Fibroblast of lung (primary cell): ENCODE measurements around the gene ZSCAN21. TPM values are rescaled to one million over a fixed set of nuclear protein-coding genes. Genes with fewer than 3 reads are reported as not detected.
A peak's percentile ranks its signal among the peaks of the same experiment; 100 is the strongest.

ENCODE experiments used
- DNase-seq, 2 donors: peaks; one replicate each; pipeline versions ENCODE4 v3.0.0 to v3.0.0-alpha.2; 2010; ENCODE audit warnings: low read depth in 2 of 2
- H2AFZ ChIP-seq: 2 replicates; pipeline ENCODE4 v1.5.1; 2012; ENCODE audit warnings: low read length, control low read depth, inconsistent platforms
- H3K27ac ChIP-seq: 2 replicates; pipeline ENCODE4 v1.5.1; 2011; ENCODE audit warnings: low read length, control low read depth; ENCODE audit not compliant: insufficient read depth
- H3K27me3 ChIP-seq: 2 replicates; pipeline ENCODE4 v1.5.1; 2011; ENCODE audit warnings: mild to moderate bottlenecking, low read length; ENCODE audit not compliant: control insufficient read depth, insufficient read depth
- H3K36me3 ChIP-seq: 2 replicates; pipeline ENCODE4 v1.5.1; 2011; ENCODE audit warnings: low read length; ENCODE audit not compliant: control insufficient read depth, insufficient read depth
- H3K4me1 ChIP-seq: 2 replicates; pipeline ENCODE4 v1.5.1; 2011; ENCODE audit warnings: low read length; ENCODE audit not compliant: control insufficient read depth, insufficient read depth; ENCODE audit errors: extremely low read depth
- H3K4me2 ChIP-seq: 2 replicates; pipeline ENCODE4 v1.5.1; 2011; ENCODE audit warnings: low read length, control low read depth; ENCODE audit not compliant: insufficient read depth; ENCODE audit errors: extremely low read depth
- H3K4me3 ChIP-seq, 4 experiments: fragments of 200-600 bp in 1 of 4; sonication (generic) in 1 of 4; replicated peaks in 1 of 4; 2 replicates each; pipeline ENCODE4 v1.5.1; 2011 to 2016; ENCODE audit warnings: low read length in 4 of 4, low read depth in 3 of 4, mild to moderate bottlenecking in 3 of 4, control low read depth in 2 of 4, inconsistent platforms in 1 of 4, mixed read lengths in 1 of 4; ENCODE audit not compliant: insufficient read depth in 1 of 4; ENCODE audit errors: control extremely low read depth in 1 of 4
- H3K79me2 ChIP-seq: 2 replicates; pipeline ENCODE4 v1.5.1; 2012; ENCODE audit warnings: mild to moderate bottlenecking, low read length, inconsistent platforms; ENCODE audit not compliant: control insufficient read depth, insufficient read depth
- H3K9ac ChIP-seq: 2 replicates; pipeline ENCODE4 v1.5.1; 2011; ENCODE audit warnings: mild to moderate bottlenecking, low read length, control low read depth; ENCODE audit not compliant: insufficient read depth
- H3K9me3 ChIP-seq: 2 replicates; pipeline ENCODE4 v1.5.1; 2012; ENCODE audit warnings: low read depth, low read length; ENCODE audit not compliant: control insufficient read depth, insufficient read depth
- H4K20me1 ChIP-seq: 2 replicates; pipeline ENCODE4 v1.5.1; 2011; ENCODE audit warnings: low read length; ENCODE audit not compliant: control insufficient read depth, insufficient read depth; ENCODE audit errors: extremely low read depth
- CTCF ChIP-seq, 2 donors: IDR thresholded peaks in 1 of 2; conservative IDR thresholded peaks in 1 of 2; 1 replicate in 1 of 2; 2 replicates in 1 of 2; pipeline ENCODE4 v1.5.1; 2011 to 2012; ENCODE audit warnings: low read length in 2 of 2, control low read depth in 1 of 2, inconsistent platforms in 1 of 2, low read depth in 1 of 2, mild to moderate bottlenecking in 1 of 2
- EZH2 ChIP-seq: IDR thresholded peaks from 2 replicates; pipeline ENCODE4 v1.5.1; 2012; ENCODE audit warnings: low read length, control low read depth, mild to moderate bottlenecking; ENCODE audit errors: missing control alignments
- polyA plus RNA-seq, 2 donors: library from polyadenylated mRNA; depleted of rRNA in 1 of 2; stranded (reverse) in 1 of 2; unstranded in 1 of 2; fragments of >200 nt; gene quantifications; 2 replicates each; pipeline ENCODE4 v1.2.1, GENCODE V29; 2011 to 2012; ENCODE audit warnings: missing spikeins in 1 of 2
- total RNA-seq: library from RNA; depleted of rRNA; stranded (reverse); fragments of >200 nt; gene quantifications from 2 replicates; pipeline ENCODE4 v1.2.1, GENCODE V29; 2014

ZSCAN21 gene
- total and polyA plus RNA-seq, 2 donors (not counting 1 experiment from before 2014, with no cell fraction given), result 11.1 to 11.3 TPM

DNA sequence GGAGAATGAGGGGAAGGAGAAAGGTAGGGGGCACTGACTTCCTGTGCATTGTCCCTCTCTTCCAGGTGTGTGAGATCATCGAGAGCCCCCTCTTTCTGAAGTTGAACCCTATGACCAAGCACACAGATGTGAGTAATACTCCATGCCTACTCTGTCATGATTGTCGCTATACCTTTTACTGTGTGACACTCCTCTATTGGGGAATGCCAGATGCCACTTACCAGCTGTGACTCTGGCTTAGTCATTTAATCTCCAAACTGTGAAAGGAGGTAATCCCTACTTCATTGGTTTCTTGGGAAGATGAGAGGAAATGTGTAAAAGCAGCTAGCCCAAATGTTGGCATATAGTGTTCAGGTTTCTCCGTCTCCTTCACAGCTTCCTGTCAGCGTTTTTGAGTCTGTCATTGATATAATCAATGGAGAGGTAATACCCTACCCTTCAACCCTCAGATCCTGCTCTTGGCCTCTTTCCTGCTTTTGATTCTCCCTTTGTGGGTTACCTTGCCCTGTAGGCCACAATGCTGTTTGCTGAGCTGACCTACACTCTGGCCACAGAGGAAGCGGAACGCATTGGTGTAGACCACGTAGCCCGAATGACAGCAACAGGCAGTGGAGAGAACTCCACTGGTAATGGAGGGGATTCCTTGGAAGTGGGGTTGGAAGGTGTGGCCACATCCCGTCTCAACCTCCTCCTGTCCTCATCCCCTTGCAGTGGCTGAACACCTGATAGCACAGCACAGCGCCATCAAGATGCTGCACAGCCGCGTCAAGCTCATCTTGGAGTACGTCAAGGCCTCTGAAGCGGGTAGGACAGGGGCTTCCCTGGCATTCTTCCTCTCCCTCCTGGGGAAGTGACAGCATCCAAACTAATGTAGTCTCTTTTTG is 41.2 kb downstream of the ZSCAN21 start:
- Histone ChIP-seq H3K27ac (peak overlapping the region; percentile 34), H2AFZ (no peak overlapping the region), H3K9ac (no peak overlapping the region), H3K9me3 (no peaks in the 10 kb centered on the region), H3K4me1 (peaks cover 27% of the 10 kb centered on the region), H3K79me2 (peaks cover 27% of the 10 kb centered on the region), H3K36me3 (peaks cover 42% of the 10 kb centered on the region), H3K4me2 (peak overlapping the region; percentile 15), H3K27me3 (no peaks in the 10 kb centered on the region), H3K4me3 (no peak overlapping the region), H4K20me1 (no peaks in the 10 kb centered on the region)
- TF ChIP-seq CTCF (conservative IDR thresholded peaks at IDR 0.05 in 1 of 2, IDR thresholded peaks at IDR 0.05 in 1 of 2; ENCODE audit: low read depth in 1 of 2, low read length in 2 of 2), result no peak
- TF ChIP-seq EZH2, result no peak
- no peak for DNase-seq

DNA sequence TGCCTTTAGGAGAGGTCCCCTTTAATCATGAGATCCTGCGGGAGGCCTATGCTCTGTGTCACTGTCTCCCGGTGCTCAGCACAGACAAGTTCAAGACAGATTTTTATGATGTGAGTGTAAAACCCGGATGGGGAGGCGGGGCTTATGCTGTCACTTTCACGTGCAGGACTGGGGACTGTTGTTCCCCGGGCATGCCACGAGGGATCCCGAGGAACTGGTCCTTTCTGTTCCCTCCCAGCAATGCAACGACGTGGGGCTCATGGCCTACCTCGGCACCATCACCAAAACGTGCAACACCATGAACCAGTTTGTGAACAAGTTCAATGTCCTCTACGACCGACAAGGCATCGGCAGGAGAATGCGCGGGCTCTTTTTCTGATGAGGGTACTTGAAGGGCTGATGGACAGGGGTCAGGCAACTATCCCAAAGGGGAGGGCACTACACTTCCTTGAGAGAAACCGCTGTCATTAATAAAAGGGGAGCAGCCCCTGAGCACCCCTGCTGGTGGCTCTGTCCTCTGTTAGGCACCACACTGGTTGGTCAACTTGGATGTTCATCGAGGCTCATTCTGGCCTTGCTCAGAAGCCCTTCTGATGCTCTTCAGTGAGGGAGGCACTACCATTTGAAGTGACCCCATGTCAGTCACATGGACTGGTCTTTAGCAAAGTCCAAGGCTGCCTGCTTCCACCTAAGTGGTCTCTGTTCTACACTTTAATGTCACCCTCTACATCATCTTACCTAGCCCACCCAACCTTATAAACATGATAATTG is 42.0 kb downstream of the ZSCAN21 start:
- Histone ChIP-seq H3K4me2 (peak overlapping the region; percentile 15), H3K79me2 (peaks cover 27% of the 10 kb centered on the region), H3K27ac (peak overlapping the region; percentile 34)

More for the DNA sequence above, 42.0 kb downstream of the ZSCAN21 start:
- Histone ChIP-seq H3K36me3 (peaks cover 46% of the 10 kb centered on the region), H3K9ac (no peak overlapping the region), H4K20me1 (no peaks in the 10 kb centered on the region), H3K27me3 (no peaks in the 10 kb centered on the region), H2AFZ (no peak overlapping the region), H3K9me3 (no peaks in the 10 kb centered on the region), H3K4me1 (peaks cover 26% of the 10 kb centered on the region), H3K4me3 (no peak overlapping the region)
- peak in 1 of 2 donors; percentile 29 for DNase-seq
- peak in 1 of 2 donors; percentile 19 for TF ChIP-seq CTCF (conservative IDR thresholded peaks at IDR 0.05 in 1 of 2, IDR thresholded peaks at IDR 0.05 in 1 of 2; ENCODE audit: low read depth in 1 of 2, low read length in 2 of 2)
- no peak for TF ChIP-seq EZH2
